CD4-positive, alpha-beta T cell treated with Interleukin-1 beta for 1 hour (primary cell): ENCODE results near the gene FARS2.

ENCODE experiments used
- DNase-seq, 2 donors: peaks; one replicate each; pipeline ENCODE4 v3.0.0-alpha.2; 2020 to 2022

Gene FARS2

DNA sequence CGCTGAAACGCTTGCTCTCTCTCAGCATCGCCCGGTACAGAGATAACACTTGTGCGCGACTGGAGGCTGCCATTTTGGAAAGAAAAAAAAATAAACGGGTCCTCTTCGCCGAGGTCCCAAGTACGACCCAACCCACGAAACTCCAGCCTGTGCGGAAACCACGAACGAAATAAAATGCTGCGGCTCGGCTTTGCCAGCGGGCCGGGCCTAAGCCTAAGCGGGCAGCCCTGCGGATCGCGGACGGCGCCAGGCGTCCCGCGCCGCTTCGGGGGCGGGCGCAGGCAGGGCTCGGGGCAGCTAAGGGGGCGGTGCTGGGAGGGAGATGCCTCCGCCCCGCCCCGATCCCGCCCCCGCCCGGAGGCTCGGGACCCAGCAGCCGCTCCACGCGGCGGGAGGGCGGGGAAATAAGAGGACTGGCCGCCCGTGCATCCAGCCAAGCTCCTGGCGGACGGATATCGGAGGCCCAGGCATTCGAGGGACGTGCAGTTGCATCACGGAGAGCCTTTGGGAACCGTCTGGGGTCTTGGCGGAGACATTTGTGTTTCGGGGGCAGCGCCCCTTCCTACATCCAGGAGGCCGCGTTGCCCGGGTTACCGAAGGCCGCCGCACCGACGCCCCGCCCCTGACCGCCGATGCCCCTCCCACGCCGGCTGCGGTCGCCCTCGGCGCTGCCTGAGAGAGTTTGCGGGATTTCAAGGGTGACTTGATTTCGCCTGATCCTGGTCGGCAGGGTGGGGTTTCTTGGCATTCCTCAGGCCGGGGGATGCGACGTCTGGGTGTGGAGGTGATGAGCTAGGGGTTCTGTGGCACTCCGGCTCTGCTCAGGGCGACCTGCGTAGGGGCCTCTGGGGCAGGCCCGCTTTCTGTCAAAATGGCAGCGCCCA, at the start of gene FARS2, which contains the start of gene LYRM4:
TSS of gene FARS2 (plus strand) at position 853 of the 884 bp plus-strand sequence.
TSS of gene LYRM4 (minus strand) at position 290 of the 884 bp plus-strand sequence. CDS start at position 73, 217 bp downstream.
- DNase-seq: peak; percentile 89 to 92

DNA sequence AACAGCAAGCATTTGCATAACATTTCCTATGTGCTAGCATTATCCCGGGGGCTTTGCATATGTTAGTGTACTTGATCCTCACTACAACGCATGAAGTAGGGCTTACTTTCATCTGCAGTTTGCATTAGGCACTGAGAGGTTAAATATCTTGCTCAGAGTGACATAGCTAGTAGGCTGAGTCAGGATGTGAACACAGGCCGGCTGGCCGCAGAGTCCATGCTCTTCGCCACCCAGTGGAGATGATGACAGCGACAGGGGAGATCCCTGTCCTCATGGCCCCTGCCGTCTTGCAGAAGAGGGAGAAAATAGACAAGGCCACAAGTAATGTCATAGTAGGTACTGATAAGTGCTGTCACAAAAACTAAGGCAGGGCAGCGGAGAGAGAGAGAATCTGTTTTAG, 47.5 kb upstream of the FARS2 start:
- no peak for DNase-seq

DNA sequence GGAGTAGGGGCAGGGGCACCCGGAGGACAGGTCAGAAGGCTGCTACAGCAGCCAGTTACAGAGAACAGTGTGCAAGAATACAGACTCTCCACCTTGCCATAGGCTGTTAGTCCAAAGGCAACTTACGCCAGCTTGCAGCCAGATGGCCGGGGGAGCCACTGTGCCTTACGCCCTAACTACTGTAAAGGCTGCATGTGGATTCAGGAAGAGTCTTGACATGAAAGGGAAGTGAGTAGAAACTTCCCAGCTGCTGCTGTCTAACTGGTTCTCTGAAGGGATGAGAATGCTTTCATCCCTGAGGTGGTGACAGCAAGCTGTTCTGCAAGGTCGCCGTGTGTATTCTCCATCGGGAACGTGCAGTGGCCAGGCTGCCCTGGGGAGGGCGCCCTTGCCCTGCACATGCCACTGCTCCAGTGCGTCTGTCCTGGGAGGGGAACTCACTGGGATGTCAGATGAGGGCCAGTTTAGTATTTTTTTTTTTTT, 46.7 kb upstream of the FARS2 start:
- peak in 1 of 2 donors; percentile 11 for DNase-seq

DNA sequence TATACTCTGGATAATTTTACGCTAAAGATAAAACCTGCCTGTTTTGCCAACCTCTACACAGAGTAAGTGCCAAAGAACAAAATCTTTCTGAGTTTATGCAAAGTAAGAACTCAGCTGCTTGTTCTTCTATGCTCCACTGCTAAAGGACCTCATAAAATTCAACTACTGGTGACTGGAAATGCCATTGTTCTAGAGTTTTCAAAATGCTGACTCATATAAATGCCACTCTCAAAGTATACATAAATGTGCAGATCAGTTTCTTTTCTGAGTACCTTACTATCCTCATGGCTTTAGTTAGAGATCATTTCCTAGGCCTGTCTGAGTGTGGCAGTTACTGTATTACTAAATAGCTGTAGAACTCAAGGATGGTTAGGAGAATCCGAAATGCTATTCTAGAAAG, 46.2 kb upstream of the FARS2 start:
- DNase-seq: no peak

DNA sequence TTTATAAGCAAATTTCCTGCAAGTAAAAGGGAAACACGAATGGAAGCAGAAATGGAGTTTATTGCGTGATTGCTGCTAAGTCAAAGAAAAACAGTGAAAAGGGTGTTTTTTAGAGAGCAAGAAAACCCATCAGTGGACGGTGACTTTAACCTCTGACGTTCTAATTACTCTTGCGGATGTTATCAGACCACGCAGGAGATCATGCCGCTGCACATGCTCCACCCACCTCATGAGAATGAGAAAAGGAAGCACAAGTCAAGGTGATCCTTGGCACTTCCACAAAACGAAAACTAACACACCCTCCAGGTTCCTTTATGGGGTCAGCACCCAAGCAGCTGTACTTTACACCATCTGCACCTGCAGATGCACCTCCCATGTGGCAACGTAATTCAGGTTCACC, 45.5 kb upstream of the FARS2 start:
- no peak for DNase-seq

DNA sequence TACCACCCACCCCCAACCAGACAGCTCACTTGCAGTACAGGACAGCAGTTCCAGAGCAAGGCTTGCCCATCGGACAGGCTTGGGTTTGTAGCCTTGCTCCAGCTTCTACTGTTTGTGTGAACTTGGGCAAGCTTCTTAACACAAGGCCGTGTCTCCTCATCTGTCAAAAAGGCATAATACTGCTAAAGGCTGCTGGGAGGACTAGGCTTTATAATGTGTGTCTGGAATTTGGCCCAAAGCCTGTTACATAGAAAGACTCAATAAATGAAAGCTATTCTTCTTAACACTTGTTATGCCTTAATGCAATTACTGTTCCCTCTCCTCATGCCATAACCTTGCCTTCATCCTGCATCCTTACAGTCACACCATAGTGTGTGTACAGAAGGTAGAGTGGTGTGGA, 44.0 kb upstream of the FARS2 start:
- no peak for DNase-seq

DNA sequence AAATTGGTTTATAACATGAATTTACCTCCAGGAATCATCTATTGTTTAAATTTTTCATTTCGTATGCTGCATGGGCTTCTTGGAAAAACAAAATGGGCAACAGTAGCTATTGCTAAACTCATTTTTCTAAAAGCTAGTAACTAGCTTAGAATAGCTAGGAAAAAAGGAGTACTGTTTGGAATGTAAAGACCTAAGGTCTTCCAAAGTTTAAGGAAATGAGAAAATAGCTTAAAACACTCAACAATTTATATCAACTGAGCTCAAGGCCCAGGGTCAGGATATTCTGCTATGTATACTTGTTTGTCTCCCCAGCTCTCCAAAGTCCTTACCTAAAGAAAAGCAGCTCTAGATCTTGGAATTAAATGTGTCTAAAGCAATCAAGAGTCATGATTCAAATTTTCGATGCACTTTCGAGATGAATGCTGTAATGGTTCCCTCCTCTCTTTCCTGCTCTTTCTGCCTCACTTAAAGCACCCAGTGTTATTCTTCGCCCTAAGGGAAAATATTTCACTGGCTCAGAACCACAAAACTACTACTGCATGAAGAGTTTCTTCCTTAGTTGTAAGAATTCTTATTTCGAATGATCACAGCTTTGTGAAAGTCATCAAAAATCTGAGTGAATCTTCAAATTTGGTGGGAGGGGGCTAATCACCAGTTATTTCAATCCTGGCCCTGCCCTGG, 42.2 kb upstream of the FARS2 start:
- DNase-seq: no peak

DNA sequence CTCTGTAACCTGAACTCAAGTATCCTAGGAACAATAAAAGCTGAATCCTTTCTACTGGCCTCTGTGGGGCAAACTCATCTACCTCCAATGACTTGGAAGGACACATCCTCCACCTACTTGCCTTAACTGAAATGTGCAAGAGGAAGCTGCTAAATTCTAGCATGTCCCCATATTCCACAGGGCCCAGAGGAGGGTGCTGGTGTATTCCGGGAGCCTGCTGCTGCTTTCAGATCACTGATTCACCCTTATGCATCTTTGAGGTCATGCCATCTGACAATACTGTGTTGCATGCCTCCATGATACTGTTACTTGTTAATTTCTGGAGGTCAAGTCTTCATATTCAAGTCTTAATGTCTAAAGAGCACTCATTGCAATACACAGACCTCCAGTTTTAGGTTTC, 40.9 kb upstream of the FARS2 start:
- no peak for DNase-seq

DNA sequence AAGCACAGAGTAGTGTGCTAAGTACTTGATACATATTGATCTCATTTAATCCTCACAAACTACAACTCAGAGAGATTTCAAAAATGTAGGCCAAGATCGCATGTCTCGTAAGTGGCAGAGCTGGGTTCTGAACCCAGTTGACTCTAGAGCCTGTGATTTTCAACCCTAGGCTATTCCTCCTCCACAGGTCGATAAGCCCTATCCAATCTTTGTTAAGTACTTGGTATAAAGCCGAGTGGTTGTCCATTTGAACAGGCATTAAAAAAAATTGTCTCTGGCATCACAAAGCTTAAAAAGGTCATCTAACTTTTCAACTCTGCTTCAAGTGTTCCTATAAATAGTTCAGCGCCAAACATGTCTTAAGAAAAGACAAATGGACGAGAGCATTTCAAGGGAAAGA, 38.0 kb upstream of the FARS2 start:
- no peak for DNase-seq

DNA sequence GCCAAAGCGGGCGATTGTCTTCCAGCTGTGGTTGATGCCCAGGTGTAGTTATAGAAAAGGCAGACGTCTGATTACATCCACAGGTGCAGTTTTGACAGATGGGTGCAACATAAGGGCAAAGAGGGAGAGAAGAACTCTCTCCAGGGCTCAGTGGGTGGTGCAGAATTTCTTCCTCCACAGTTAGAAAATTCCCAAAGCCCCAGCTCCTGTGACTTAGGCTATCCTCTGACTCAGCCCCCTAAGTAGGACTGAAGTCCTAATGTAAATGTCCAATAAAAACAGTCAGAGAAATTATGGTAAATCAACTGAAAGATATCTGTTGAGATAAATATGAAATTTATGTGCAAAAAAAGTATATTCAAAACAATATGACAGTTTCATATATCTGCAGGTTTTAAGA, 32.0 kb upstream of the FARS2 start:
- DNase-seq: no peak

DNA sequence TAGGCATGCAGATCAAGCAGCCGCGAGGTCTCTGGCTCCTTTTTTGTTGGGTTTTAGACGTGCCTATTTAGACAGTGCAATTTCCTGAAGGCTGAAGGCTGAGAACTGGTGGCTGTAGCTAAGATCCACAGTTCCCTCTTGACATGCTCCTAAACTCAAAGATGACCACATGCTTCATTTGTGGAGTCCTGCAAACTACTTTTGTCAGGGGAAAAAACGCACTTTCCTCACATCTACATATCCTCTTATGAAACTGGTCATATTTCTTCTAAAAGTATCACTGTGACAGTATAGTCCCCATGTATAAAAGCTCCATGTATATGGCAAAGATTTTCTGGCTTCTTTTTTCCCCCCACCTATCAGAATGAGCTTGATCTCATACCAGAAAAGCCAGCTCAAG, 31.2 kb upstream of the FARS2 start:
- DNase-seq: no peak

DNA sequence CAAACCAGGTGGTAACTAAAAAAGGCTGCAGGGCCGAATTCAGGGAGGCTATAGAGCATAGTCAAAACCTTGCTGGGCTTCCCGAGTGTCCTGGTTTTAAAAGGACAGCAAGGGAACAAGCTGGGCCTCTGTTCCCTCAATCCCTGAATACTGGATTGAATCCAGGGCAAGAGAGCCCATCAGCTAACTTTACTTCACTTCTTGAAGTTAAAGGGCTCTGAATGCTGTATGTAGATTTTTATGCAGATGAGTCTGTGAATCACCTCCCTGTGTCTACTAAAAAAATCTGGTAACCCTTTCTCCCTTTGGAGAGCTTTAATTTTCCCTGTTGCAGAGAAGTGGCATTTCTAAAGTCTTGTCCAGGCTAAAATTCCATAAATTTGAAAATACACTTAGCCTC, 30.0 kb upstream of the FARS2 start:
- DNase-seq: no peak

DNA sequence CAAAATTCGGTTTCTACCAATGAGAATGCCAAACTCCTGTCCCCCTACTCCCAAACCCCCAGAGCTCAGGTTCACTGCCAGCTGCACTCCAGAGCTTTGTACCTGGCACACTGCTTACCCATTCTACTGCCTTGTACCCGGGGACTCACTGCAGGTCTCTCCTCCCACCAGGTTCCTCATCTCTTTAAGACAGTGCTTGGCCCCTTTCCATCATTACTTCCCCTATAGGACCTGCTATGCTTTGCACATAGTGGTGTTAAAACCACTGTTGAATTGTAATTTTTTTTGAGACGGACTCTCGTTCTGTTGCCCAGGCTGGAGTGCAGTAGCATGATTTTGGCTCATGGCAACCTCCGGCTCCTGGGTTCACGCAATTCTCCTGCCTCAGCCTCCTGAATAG, 26.4 kb upstream of the FARS2 start:
- DNase-seq: no peak

DNA sequence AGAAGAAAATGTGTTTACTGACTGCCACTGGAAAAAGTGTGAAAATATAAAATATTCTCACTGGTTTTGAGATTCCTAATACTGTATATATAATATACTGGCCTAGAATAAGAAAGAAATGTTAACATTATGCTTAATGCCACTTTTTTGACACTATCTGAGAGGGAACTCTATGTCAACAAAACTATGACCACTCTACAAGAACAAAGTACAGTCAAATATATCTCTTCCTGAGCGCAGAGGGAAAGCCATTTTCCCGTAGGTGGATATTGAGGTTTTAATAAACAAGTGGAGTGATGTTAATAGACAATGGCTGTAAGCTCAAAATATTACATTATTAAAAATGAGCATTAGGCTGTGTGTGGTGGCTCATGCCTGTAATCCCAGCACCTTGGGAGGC, 25.5 kb upstream of the FARS2 start:
- DNase-seq: no peak

DNA sequence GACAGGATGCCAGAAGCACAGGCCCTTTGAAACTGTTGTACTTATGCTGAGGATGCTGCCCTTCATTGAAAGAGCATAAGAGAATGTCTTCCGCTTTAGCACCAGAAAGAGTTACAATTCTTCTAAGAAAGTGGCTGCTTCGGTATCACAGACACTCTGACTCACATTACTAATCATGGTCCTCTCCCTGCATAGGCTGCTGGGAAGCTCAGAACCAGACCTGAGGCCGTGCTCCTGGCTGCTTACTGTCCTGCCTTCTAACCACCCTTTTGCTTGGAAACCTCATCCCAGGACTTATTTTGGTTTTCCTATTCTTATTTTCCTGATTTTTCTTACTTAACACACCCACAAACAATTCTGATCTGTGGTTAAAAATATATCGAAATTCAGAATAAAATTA, 23.5 kb upstream of the FARS2 start:
- no peak for DNase-seq

DNA sequence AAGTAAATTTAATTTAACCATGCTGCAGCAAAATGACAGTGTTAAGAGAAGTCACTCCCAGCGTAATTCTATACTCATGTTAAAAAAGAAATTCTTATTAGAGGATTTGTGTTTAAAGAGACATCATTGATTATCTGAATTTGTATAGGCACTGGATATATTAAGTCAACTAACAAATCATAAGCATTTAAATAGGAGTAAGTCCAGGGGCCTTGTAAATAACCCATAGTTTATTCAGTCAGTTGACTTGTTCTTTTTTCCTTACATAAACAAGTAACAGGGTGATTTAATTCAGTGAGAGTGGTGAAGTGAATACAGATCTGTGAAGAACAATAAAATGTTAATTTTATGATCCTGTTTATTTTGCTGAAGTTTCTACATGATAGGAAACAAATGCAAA, 23.0 kb upstream of the FARS2 start:
- DNase-seq: no peak

DNA sequence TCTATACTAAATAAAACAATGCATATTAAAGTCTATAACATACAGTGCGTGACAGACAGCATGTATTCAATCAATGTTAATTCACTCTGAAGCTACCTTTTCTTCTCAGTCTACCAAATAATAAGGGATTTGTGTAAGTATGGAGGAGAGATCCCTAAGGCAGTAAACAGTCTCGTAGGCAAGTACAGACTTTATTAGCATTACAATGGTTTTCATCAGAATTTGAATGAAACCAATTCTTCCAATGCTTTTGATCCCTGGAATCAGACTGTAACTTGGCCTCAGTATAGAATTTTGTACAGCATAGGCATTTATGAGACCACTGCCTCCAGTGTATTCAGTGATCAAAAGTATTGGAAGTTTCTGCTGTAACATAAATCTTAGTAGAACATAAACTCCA, 20.1 kb upstream of the FARS2 start:
- no peak for DNase-seq

DNA sequence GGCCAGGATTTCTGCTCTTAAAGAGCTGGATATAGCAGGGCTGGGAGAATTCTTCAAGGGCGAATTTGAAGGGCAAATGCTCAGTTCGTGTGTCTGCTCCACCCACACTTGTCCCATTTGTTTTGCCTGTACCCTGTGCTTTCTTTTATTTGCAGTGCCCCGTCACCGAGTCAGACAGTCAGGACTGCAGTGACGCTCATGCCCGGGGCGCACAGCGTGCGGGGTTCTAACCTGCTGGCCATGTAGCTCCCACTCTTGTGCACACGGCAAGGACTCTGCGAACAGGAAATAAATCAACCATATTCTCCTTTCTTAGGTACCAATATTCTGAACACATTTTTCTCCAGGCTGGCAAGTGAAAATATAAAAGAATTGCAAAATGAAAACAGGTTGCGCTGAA, 18.2 kb upstream of the FARS2 start:
- DNase-seq: no peak

DNA sequence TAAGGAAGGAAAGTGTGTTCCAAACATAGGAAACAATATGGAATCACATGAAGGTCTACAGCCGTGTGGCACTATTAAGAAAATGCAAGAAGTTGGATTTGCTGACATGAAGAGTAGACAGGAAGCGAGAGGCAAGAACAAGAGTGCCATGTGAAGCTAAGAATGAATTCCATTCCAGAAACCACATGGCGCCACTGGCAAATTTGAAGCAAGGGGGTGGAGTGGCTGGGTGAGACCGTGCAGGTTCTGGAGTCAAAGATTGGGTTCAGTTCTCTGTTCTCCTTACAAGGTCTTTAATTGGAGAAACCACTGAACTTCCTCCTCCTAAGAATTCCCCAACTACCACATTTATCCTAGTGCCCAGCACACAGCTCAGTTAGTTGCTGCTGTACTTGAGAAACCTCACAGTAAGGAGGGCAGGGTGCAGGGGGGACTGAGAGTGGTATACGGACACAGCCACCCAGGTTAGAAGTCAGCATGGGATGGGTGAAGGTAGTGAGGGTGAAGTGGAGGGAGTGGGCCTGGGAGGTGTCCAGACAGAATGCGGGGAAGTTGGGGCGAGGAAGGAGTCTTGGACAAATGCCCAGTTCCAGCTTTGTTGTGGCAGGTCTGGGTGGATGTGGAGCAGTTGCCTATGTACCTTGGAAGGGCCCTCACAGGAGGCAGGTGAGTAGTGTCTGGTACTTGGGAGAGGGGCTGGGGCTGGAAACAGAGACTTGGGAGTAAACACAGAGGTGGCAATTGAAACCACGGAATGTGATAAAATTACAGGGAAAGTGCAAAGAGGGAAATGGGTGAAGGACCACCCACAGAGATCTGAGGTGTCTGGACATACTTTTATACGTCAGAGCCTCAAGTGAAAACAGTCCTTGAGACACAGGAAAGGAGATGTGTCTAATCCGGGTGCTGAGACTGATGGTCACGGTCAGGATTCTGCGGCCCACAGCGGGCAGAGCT, 14.9 kb upstream of the FARS2 start:
- no peak for DNase-seq

DNA sequence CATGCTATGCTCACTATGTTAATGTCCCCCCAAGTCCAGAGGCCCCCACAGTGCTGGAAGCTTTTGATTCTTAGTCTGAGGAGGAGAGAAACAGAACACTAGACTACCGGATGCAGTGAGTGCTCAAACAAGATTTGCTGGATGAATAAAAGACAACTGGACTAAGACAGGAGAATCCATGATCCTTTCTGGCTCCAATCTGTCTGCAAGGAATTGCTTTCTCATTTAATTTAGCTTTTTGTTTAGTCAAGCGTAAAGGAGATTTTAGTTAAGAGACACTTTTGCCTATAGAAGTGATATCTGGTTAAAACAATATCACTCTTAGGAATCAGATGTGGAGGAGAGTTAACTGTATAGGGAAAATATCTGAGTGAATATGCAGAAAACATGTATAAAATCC, 14.1 kb upstream of the FARS2 start:
- DNase-seq: no peak

DNA sequence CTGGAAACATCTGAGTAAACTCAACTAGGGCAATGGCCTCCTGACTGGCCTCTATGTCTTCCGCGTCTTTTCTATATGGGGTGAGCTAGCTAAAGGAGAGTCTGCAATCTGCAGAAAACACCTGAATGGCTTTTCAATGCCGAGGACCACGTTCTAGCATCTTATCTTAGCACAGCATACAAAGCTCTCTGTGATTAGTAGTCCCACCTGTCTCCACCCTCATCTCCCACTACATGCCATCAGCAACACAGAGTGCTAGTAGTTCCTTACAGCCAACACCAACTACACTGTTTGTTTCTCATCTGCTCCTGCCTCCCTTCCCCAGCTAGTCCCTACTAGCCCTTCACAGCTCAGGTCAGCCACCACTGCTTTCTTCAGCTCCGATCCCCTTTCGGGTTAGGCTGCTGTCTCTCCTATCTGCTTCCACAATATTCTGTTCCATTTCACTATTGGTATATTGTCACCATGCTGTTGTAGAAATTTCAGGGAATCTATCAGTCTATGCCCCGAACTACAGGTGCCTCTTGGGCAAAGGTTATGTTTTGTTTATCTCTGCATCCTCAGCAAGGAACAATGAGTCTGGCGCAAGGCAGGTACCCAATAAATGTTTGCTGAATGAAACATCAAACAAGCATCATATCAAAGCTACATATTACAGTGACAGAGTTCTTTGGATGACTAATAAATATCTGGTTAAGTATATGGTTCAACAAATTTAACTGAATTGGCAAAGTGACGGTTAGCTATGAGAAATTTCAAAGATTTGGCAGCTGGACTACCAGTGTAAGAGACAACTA, 12.8 kb upstream of the FARS2 start:
- DNase-seq: no peak

DNA sequence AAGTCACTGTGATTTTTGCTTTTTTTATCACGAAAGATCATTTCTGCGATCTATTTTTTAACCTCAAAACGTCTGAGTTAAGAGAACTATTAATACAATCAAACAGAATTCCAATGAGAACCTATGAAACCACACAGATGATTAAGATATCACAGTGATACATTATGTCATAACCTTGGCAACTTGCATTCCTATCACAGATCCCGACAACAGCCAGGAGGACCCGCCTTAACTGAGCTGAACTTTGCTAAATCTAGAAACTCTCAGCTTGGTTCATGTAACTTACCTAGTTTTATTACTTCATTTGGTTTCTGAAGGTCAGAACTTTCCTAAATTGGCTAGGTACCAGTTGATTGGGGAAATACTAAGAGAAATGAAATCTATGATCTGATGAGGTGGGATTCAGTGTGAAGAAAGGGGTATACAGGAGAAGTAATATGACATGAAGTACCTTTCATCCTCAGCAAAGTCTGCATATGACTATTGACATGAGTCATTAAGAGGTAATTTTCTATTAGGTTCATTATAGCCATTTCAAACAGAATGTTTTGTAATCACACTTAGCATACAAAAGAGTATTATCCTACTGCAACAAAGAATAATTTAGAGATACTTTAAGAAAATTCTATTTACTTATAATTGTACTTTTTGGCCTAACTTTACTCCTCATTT, 11.7 kb upstream of the FARS2 start:
- DNase-seq: no peak
